ENCODE measurements around the gene GPR33.

DNA sequence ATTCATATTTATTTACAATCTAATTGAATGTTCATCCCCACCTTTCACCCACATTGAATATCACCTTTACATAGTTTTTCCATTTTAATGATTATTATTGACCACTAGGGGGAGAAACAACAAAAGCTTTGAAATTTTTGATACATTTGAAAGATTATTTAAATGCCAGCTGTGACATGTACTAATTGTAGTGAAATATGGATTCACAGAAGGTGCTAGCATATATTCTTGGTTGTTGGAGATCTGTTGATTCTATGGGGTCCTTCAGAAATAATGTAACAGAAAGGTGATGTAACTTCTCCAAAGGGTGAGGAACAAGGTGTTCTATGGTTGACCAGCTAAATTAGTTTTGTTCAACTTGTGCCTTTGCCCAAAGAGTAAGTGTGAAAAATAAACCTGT is 22.4 kb upstream of the GPR33 start:
- no peak for TF ChIP-seq POLR2AphosphoS5 (IDR thresholded peaks at IDR 0.05)
- TF ChIP-seq, protein P1, sequence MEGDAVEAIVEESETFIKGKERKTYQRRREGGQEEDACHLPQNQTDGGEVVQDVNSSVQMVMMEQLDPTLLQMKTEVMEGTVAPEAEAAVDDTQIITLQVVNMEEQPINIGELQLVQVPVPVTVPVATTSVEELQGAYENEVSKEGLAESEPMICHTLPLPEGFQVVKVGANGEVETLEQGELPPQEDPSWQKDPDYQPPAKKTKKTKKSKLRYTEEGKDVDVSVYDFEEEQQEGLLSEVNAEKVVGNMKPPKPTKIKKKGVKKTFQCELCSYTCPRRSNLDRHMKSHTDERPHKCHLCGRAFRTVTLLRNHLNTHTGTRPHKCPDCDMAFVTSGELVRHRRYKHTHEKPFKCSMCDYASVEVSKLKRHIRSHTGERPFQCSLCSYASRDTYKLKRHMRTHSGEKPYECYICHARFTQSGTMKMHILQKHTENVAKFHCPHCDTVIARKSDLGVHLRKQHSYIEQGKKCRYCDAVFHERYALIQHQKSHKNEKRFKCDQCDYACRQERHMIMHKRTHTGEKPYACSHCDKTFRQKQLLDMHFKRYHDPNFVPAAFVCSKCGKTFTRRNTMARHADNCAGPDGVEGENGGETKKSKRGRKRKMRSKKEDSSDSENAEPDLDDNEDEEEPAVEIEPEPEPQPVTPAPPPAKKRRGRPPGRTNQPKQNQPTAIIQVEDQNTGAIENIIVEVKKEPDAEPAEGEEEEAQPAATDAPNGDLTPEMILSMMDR (IDR thresholded peaks at IDR 0.05), result peak in 2 of 3 donors; percentile 57 to 69
- no peak for TF ChIP-seq POLR2A (IDR thresholded peaks at IDR 0.05)

Data from breast epithelium (tissue), 3 donors.